SK-N-SH treated with all-trans-retinoic acid at 6 μM for 48 hours (cell line): ENCODE measurements around the gene SLC4A7.

Experiments used
- ATAC-seq: fragments of 200-7000 bp; cut with Tn5 transposase; 3 replicates; pipeline ENCODE4 v1.9.1; 2020; ENCODE audit warnings: mild to moderate bottlenecking, moderate library complexity
- ARNTL ChIP-seq: fragments of 450-650 bp; formaldehyde crosslinking; IDR thresholded peaks from 2 replicates; pipeline ENCODE4 v1.5.0; 2020; ENCODE audit warnings: low read depth, mild to moderate bottlenecking, moderate library complexity, borderline replicate concordance
- BACH2 ChIP-seq: fragments of 250-450 bp; sonication (Bioruptor Pico); IDR thresholded peaks from 2 replicates; pipeline ENCODE4 v1.9.0; 2021; ENCODE audit warnings: mild to moderate bottlenecking, borderline replicate concordance
- CSDC2 ChIP-seq: fragments of 250-450 bp; sonication (Bioruptor Pico); IDR thresholded peaks from 2 replicates; pipeline ENCODE4 v1.5.0; 2020; ENCODE audit warnings: mild to moderate bottlenecking, moderate library complexity
- ESRRG ChIP-seq: fragments of 250-450 bp; sonication (Bioruptor Pico); IDR thresholded peaks from 2 replicates; pipeline ENCODE4 v1.6.1; 2021; ENCODE audit warnings: mild to moderate bottlenecking
- GLIS3 ChIP-seq: fragments of 250-450 bp; sonication (Bioruptor Pico); IDR thresholded peaks from 2 replicates; pipeline ENCODE4 v1.5.0; 2020; ENCODE audit warnings: mild to moderate bottlenecking, moderate library complexity
- ISL1 ChIP-seq: fragments of 250-450 bp; sonication (Bioruptor Pico); IDR thresholded peaks from 2 replicates; pipeline ENCODE4 v2.1.2; 2022; ENCODE audit warnings: mild to moderate bottlenecking, moderate library complexity
- OSR1 ChIP-seq: fragments of 250-450 bp; sonication (Bioruptor Pico); IDR thresholded peaks from 2 replicates; pipeline ENCODE4 v1.8.0; 2022; ENCODE audit warnings: moderate library complexity, mild to moderate bottlenecking, inconsistent platforms
- PATZ1 ChIP-seq: fragments of 250-450 bp; sonication (Bioruptor Pico); IDR thresholded peaks from 2 replicates; pipeline ENCODE4 v1.8.0; 2020; ENCODE audit warnings: mild to moderate bottlenecking, moderate library complexity, borderline replicate concordance
- PPARA ChIP-seq: fragments of 250-450 bp; sonication (Bioruptor Pico); IDR thresholded peaks from 2 replicates; pipeline ENCODE4 v1.5.0; 2020; ENCODE audit warnings: mild to moderate bottlenecking, borderline replicate concordance
- RARB ChIP-seq: fragments of 250-450 bp; sonication (Bioruptor Pico); IDR thresholded peaks from 2 replicates; pipeline ENCODE4 v1.8.0; 2021; ENCODE audit warnings: mild to moderate bottlenecking, moderate library complexity
- SNAI2 ChIP-seq: fragments of 250-450 bp; sonication (Bioruptor Pico); IDR thresholded peaks from 2 replicates; pipeline ENCODE4 v1.5.0; 2020; ENCODE audit warnings: mild to moderate bottlenecking, moderate library complexity
- TCF4 ChIP-seq: fragments of 250-450 bp; sonication (Bioruptor Pico); IDR thresholded peaks from 2 replicates; pipeline ENCODE4 v1.8.0; 2021; ENCODE audit warnings: mild to moderate bottlenecking, moderate library complexity, borderline replicate concordance
- TOX ChIP-seq: fragments of 250-450 bp; sonication (Bioruptor Pico); IDR thresholded peaks from 2 replicates; pipeline ENCODE4 v1.8.0; 2021; ENCODE audit warnings: mild to moderate bottlenecking, moderate library complexity, borderline replicate concordance
- TSHZ2 ChIP-seq: fragments of 250-450 bp; sonication (Bioruptor Pico); IDR thresholded peaks from 2 replicates; pipeline ENCODE4 v1.5.0; 2020; ENCODE audit warnings: mild to moderate bottlenecking, moderate library complexity
- ZC3H10 ChIP-seq: fragments of 250-450 bp; sonication (Bioruptor Pico); IDR thresholded peaks from 2 replicates; pipeline ENCODE4 v1.5.1; 2021; ENCODE audit warnings: mild to moderate bottlenecking, moderate library complexity
- ZFP3 ChIP-seq: fragments of 250-450 bp; sonication (Bioruptor Pico); IDR thresholded peaks from 2 replicates; pipeline ENCODE4 v1.5.0; 2020; ENCODE audit warnings: mild to moderate bottlenecking, moderate library complexity
- ZFP30 ChIP-seq: fragments of 450-650 bp; formaldehyde crosslinking; IDR thresholded peaks from 2 replicates; pipeline ENCODE4 v1.5.0; 2022; ENCODE audit warnings: mild to moderate bottlenecking, moderate library complexity
- ZNF565 ChIP-seq: fragments of 450-650 bp; formaldehyde crosslinking; conservative IDR thresholded peaks from 2 replicates; pipeline ENCODE4 v1.5.0; 2020; ENCODE audit warnings: low read depth, mild to moderate bottlenecking, moderate library complexity
- ZNF70 ChIP-seq: fragments of 450-650 bp; formaldehyde crosslinking; IDR thresholded peaks from 2 replicates; pipeline ENCODE4 v1.5.0; 2020; ENCODE audit warnings: mild to moderate bottlenecking, moderate library complexity
- ZNF8 ChIP-seq: fragments of 450-650 bp; formaldehyde crosslinking; IDR thresholded peaks from 2 replicates; pipeline ENCODE4 v1.5.0; 2020; ENCODE audit warnings: mild to moderate bottlenecking, moderate library complexity
- TF ChIP-seq, protein P1 (sequence below): fragments of 250-450 bp; sonication (Bioruptor Pico); IDR thresholded peaks from 2 replicates; pipeline ENCODE4 v1.5.1; 2021; ENCODE audit warnings: mild to moderate bottlenecking, moderate library complexity
- TF ChIP-seq, protein P2 (sequence below): fragments of 250-450 bp; sonication (Bioruptor Pico); IDR thresholded peaks from 2 replicates; pipeline ENCODE4 v1.8.0; 2021; ENCODE audit warnings: low read depth, mild to moderate bottlenecking, moderate library complexity, borderline replicate concordance
- TF ChIP-seq, protein P3 (sequence below): fragments of 250-450 bp; sonication (Bioruptor Pico); IDR thresholded peaks from 2 replicates; pipeline ENCODE4 v1.5.1; 2020; ENCODE audit warnings: low read depth, mild to moderate bottlenecking, moderate library complexity

Gene SLC4A7

GRCh38 chr3:27357665-27358258 is 126.4 kb downstream of the SLC4A7 start:
- TF ChIP-seq SNAI2 (CRISPR knock-in tag) = no peak
- TF ChIP-seq, protein P1, sequence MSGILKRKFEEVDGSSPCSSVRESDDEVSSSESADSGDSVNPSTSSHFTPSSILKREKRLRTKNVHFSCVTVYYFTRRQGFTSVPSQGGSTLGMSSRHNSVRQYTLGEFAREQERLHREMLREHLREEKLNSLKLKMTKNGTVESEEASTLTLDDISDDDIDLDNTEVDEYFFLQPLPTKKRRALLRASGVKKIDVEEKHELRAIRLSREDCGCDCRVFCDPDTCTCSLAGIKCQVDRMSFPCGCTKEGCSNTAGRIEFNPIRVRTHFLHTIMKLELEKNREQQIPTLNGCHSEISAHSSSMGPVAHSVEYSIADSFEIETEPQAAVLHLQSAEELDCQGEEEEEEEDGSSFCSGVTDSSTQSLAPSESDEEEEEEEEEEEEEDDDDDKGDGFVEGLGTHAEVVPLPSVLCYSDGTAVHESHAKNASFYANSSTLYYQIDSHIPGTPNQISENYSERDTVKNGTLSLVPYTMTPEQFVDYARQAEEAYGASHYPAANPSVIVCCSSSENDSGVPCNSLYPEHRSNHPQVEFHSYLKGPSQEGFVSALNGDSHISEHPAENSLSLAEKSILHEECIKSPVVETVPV = no peak
- TF ChIP-seq TCF4 (CRISPR knock-in tag) = no peak
- TF ChIP-seq ZFP3 (CRISPR knock-in tag) = no peak
- TF ChIP-seq PPARA (CRISPR knock-in tag) = no peak
- TF ChIP-seq TSHZ2 (CRISPR knock-in tag) = no peak
- TF ChIP-seq OSR1 (CRISPR knock-in tag) = no peak
- TF ChIP-seq TOX = no peak
- TF ChIP-seq, protein P2, sequence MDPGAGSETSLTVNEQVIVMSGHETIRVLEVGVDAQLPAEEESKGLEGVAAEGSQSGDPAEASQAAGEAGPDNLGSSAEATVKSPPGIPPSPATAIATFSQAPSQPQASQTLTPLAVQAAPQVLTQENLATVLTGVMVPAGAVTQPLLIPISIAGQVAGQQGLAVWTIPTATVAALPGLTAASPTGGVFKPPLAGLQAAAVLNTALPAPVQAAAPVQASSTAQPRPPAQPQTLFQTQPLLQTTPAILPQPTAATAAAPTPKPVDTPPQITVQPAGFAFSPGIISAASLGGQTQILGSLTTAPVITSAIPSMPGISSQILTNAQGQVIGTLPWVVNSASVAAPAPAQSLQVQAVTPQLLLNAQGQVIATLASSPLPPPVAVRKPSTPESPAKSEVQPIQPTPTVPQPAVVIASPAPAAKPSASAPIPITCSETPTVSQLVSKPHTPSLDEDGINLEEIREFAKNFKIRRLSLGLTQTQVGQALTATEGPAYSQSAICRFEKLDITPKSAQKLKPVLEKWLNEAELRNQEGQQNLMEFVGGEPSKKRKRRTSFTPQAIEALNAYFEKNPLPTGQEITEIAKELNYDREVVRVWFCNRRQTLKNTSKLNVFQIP = no peak
- TF ChIP-seq ESRRG (CRISPR knock-in tag) = no peak
- TF ChIP-seq ZFP30 = no peak
- TF ChIP-seq ARNTL (CRISPR knock-in tag) = no peak
- TF ChIP-seq ZC3H10 = no peak
- TF ChIP-seq GLIS3 (CRISPR knock-in tag) = no peak
- no peak for TF ChIP-seq ZNF565 (CRISPR knock-in tag)
- no peak for TF ChIP-seq ISL1 (CRISPR knock-in tag)
- no peak for TF ChIP-seq RARB (CRISPR knock-in tag)
- no peak for TF ChIP-seq ZNF70 (CRISPR knock-in tag)
- TF ChIP-seq BACH2 (CRISPR knock-in tag) = no peak
- no peak for TF ChIP-seq PATZ1
- ATAC-seq = peak; percentile 99

DNA sequence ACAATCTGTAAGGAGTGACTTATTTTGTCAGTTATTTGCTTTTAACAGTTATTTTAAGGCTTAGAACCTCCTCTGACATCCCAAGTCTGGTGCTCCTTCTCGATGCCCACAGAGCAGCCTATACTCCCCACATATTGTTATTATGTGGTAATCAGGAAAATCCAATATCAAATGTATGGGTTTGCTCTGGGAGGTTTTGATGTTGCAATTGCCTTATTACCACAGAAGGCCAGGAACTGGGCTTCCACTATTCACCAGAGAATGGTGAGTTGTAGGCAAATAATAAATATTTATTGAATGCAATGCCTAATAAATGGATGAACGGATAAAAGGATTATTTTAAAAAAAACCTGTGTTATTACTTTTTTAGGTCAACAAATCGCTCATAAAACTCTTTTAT is 127.2 kb downstream of the SLC4A7 start:
- ATAC-seq = no peak
- no peak for TF ChIP-seq OSR1 (CRISPR knock-in tag)
- TF ChIP-seq, protein P3, sequence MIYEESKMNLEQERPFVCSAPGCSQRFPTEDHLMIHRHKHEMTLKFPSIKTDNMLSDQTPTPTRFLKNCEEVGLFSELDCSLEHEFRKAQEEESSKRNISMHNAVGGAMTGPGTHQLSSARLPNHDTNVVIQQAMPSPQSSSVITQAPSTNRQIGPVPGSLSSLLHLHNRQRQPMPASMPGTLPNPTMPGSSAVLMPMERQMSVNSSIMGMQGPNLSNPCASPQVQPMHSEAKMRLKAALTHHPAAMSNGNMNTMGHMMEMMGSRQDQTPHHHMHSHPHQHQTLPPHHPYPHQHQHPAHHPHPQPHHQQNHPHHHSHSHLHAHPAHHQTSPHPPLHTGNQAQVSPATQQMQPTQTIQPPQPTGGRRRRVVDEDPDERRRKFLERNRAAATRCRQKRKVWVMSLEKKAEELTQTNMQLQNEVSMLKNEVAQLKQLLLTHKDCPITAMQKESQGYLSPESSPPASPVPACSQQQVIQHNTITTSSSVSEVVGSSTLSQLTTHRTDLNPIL (CRISPR knock-in tag) = no peak
- no peak for TF ChIP-seq RARB (CRISPR knock-in tag)
- TF ChIP-seq TCF4 (CRISPR knock-in tag) = no peak
- no peak for TF ChIP-seq SNAI2 (CRISPR knock-in tag)
- no peak for TF ChIP-seq ZNF70 (CRISPR knock-in tag)

GRCh38 chr3:27354588-27355203 is 129.5 kb downstream of the SLC4A7 start:
- ATAC-seq = no peak
- no peak for TF ChIP-seq ARNTL (CRISPR knock-in tag)
- TF ChIP-seq GLIS3 (CRISPR knock-in tag) = no peak
- no peak for TF ChIP-seq BACH2 (CRISPR knock-in tag)
- no peak for TF ChIP-seq CSDC2 (CRISPR knock-in tag)
- no peak for TF ChIP-seq ZNF8 (CRISPR knock-in tag)
- TF ChIP-seq ISL1 (CRISPR knock-in tag) = no peak
- no peak for TF ChIP-seq SNAI2 (CRISPR knock-in tag)
- no peak for TF ChIP-seq TOX
- no peak for TF ChIP-seq ZNF70 (CRISPR knock-in tag)
- TF ChIP-seq, protein P2 = no peak
- TF ChIP-seq, protein P1 = no peak
- TF ChIP-seq ZFP30 = no peak
- TF ChIP-seq OSR1 (CRISPR knock-in tag) = no peak
